Gastrocnemius medialis (tissue), 4 donors: ENCODE results near the gene MYBPH. TPM values are rescaled to one million over a fixed set of nuclear protein-coding genes. Genes with fewer than 3 reads are reported as not detected.

Experiments used
- ATAC-seq, 2 donors: fragments of 150-250 bp; one replicate each; pipeline ENCODE4 v1.9.1; 2016
- DNase-seq, 2 donors: peaks; one replicate each; pipeline ENCODE4 v3.0.0-alpha.2; 2019
- H3K27ac ChIP-seq, 4 donors: fragments of 200-600 bp; sonication (generic); 1 replicate in 1 of 4; 2 replicates in 3 of 4; pipeline ENCODE4 v1.5.1; 2016 to 2018; ENCODE audit warnings: mild to moderate bottlenecking in 2 of 4, moderate library complexity in 1 of 4
- H3K27me3 ChIP-seq, 3 donors: fragments of 200-600 bp; sonication (generic) in 2 of 3; 1 replicate in 1 of 3; 2 replicates in 2 of 3; pipeline versions ENCODE4 v1.5.1 to v1.6.0; 2016 to 2019; ENCODE audit warnings: mild to moderate bottlenecking in 1 of 3, moderate library complexity in 1 of 3
- H3K36me3 ChIP-seq, 2 donors: fragments of 200-600 bp; sonication (generic) in 1 of 2; one replicate each; pipeline ENCODE4 v1.5.1; 2017 to 2018
- H3K4me1 ChIP-seq, 2 donors: fragments of 200-600 bp; sonication (generic) in 1 of 2; one replicate each; pipeline ENCODE4 v1.5.1; 2016 to 2017; ENCODE audit warnings: mild to moderate bottlenecking in 2 of 2
- H3K4me3 ChIP-seq, 4 donors: fragments of 200-600 bp; sonication (generic) in 3 of 4; 1 replicate in 1 of 4; 2 replicates in 3 of 4; pipeline ENCODE4 v1.5.1; 2016 to 2019; ENCODE audit warnings: mild to moderate bottlenecking in 2 of 4
- H3K9me3 ChIP-seq, 3 donors: fragments of 200-600 bp; sonication (generic) in 2 of 3; 1 replicate in 1 of 3; 2 replicates in 2 of 3; pipeline ENCODE4 v1.5.1; 2016 to 2019
- CTCF ChIP-seq, 5 experiments: fragments of 450-650 bp in 3 of 5; fragments of 200-600 bp in 2 of 5; sonication (generic) in 2 of 5; IDR thresholded peaks in 4 of 5; conservative IDR thresholded peaks in 1 of 5; 1 replicate in 4 of 5; 2 replicates in 1 of 5; pipeline ENCODE4 v1.5.1; 2016 to 2019; ENCODE audit warnings: antibody characterized with exemption in 5 of 5, mild to moderate bottlenecking in 3 of 5, moderate library complexity in 3 of 5
- POLR2A ChIP-seq, 2 donors: fragments of 450-650 bp; IDR thresholded peaks; one replicate each; pipeline ENCODE4 v1.6.1; 2017; ENCODE audit warnings: antibody characterized with exemption in 2 of 2, mild to moderate bottlenecking in 2 of 2, moderate library complexity in 2 of 2
- in situ Hi-C, 4 donors: fragments of 200-750 bp; cut with MboI; loops; one replicate each; pipeline versions ENCODE4 v1.15.0 to v1.8.0; 2017; ENCODE audit warnings: low sequenced_read_pairs in 4 of 4
- intact Hi-C: fragments of 100-400 bp; cut with DNase I; formaldehyde crosslinking; loops from one replicate; pipeline ENCODE4 v1.15.1; 2023; ENCODE audit warnings: low total_unique reads
- total RNA-seq, 4 donors: library from RNA; depleted of rRNA; stranded (reverse); fragments of >200 nt; gene quantifications; one replicate each; pipeline versions ENCODE4 v1.1.0 to v1.2.3, GENCODE V29; 2016

The MYBPH gene
- total RNA-seq, 4 donors from 2014 or later = 7.4 to 260 (median 45.5) TPM

GRCh38 chr1:203158960-203159665, 16.5 kb downstream of the MYBPH start:
- Histone ChIP-seq H3K4me1 (no peaks in the 10 kb centered on the region), H3K36me3 (no peaks in the 10 kb centered on the region), H3K27me3 (peaks cover 0 to 4% (median 0%) of the 10 kb centered on the region in 3 donors), H3K4me3 (no peak overlapping the region), H3K27ac (no peak overlapping the region), H3K9me3 (no peaks in the 10 kb centered on the region)
- no peak for ATAC-seq
- no peak for TF ChIP-seq CTCF (IDR thresholded peaks at IDR 0.05 in 4 of 5, conservative IDR thresholded peaks at IDR 0.05 in 1 of 5)
- no peak for TF ChIP-seq POLR2A (IDR thresholded peaks at IDR 0.05)
- intact Hi-C loops = no loop called here
- in situ Hi-C loops = no loop called here
- DNase-seq = no peak

- ATAC-seq = no peak
- no peak overlapping the region for H3K27ac ChIP-seq
- no peaks in the 10 kb centered on the region for H3K9me3 ChIP-seq
- DNase-seq = no peak
- TF ChIP-seq CTCF (IDR thresholded peaks at IDR 0.05 in 4 of 5, conservative IDR thresholded peaks at IDR 0.05 in 1 of 5) = no peak
- no peak for TF ChIP-seq POLR2A (IDR thresholded peaks at IDR 0.05)
- H3K4me1 ChIP-seq = no peaks in the 10 kb centered on the region
- H3K36me3 ChIP-seq = no peaks in the 10 kb centered on the region
- intact Hi-C loops (no loop called here), in situ Hi-C loops (no loop called here)
- H3K4me3 ChIP-seq = no peak overlapping the region
- H3K27me3 ChIP-seq = peaks cover 0 to 4% (median 0%) of the 10 kb centered on the region in 3 donors
These were observed 17.2 kb downstream of the MYBPH start for GRCh38 chr1:203158423-203158822.

- Histone ChIP-seq H3K36me3 (no peaks in the 10 kb centered on the region), H3K4me3 (no peak overlapping the region), H3K9me3 (no peaks in the 10 kb centered on the region), H3K4me1 (no peaks in the 10 kb centered on the region), H3K27me3 (no peaks in the 10 kb centered on the region), H3K27ac (no peak overlapping the region)
- no peak for TF ChIP-seq POLR2A (IDR thresholded peaks at IDR 0.05)
- no peak for TF ChIP-seq CTCF (IDR thresholded peaks at IDR 0.05 in 4 of 5, conservative IDR thresholded peaks at IDR 0.05 in 1 of 5)
- in situ Hi-C loops = no loop called here
- intact Hi-C loops = no loop called here
- ATAC-seq = no peak
- no peak for DNase-seq
These were observed 19.3 kb downstream of the MYBPH start for GRCh38 chr1:203156280-203156679.

GRCh38 chr1:203153989-203154821, 21.4 kb downstream of the MYBPH start:
- Histone ChIP-seq H3K27ac (no peak overlapping the region), H3K36me3 (no peaks in the 10 kb centered on the region), H3K27me3 (no peaks in the 10 kb centered on the region), H3K4me3 (no peak overlapping the region), H3K4me1 (no peaks in the 10 kb centered on the region), H3K9me3 (no peaks in the 10 kb centered on the region)
- ATAC-seq (no peak), DNase-seq (no peak)
- intact Hi-C loops = no loop called here
- in situ Hi-C loops = no loop called here
- TF ChIP-seq CTCF (IDR thresholded peaks at IDR 0.05 in 4 of 5, conservative IDR thresholded peaks at IDR 0.05 in 1 of 5) = no peak
- no peak for TF ChIP-seq POLR2A (IDR thresholded peaks at IDR 0.05)
